Upper lobe of left lung (tissue), 4 donors: ENCODE measurements around the gene MRPL51.

Source experiments
- CTCF ChIP-seq, 6 experiments: fragments of 450-650 bp in 4 of 6; fragments of 200-600 bp in 2 of 6; sonication (generic) in 2 of 6; IDR thresholded peaks; one replicate each; pipeline ENCODE4 v1.5.1; 2016 to 2019; ENCODE audit warnings: antibody characterized with exemption in 6 of 6
- POLR2A ChIP-seq, 4 donors: fragments of 450-650 bp; IDR thresholded peaks; one replicate each; pipeline ENCODE4 v1.5.1; 2016 to 2017; ENCODE audit warnings: antibody characterized with exemption in 4 of 4, mild to moderate bottlenecking in 2 of 4
- POLR2AphosphoS5 ChIP-seq, 2 donors: sonication (generic); formaldehyde crosslinking; IDR thresholded peaks; one replicate each; pipeline ENCODE4 v1.5.1; 2017; ENCODE audit warnings: antibody characterized with exemption in 2 of 2

DNA sequence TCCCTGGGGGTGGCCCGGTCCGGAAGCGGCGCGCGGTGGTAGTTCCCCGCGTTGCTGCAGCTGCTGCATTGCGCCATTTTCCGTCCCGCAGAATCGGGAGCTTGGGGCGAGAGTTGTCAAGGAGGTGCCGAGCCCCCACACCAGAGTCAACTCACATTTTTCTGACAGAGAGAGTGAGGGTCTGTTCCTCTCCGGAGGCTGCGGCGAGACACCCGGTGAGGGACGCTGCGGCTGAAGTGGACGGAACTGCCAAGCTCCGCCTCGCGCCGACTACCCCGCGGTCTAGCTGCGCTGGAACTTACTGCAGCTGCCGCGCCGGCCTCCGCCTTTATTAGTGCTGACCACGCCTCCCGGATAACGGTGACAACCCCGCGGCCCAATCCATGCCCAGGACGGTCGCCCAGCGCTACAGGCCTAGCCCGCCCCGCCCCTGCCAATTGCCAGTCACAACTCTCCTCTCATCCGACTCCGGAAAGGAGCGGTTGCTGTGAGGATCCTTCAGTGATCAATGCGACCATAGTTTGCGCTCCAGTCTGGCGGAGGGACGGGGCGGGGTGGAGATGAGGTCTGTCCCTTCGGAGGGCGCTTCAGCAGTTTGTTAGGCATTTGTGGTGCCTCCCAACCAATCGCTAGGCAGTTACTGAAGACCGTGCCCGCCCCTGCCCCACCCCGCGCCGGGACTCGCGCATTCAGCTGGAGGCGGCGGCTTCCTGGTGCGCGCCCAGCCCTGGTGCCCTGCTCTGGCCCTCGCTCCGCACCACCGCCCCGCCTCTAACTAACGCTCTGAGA, 22.5 kb downstream of the MRPL51 start, which contains the start of gene VAMP1:
- TF ChIP-seq POLR2A (IDR thresholded peaks at IDR 0.05) = peak; percentile 82 to 100 (median 98)
- TF ChIP-seq CTCF (IDR thresholded peaks at IDR 0.05) = peak in 4 of 6 experiments; percentile 26 to 53 (median 40)
- TF ChIP-seq POLR2AphosphoS5 (IDR thresholded peaks at IDR 0.05) = peak; percentile 97 to 100
